Measurements from ENCODE around the gene GADL1. TPM values are rescaled to one million over a fixed set of nuclear protein-coding genes. Genes with fewer than 3 reads are reported as not detected.

The GADL1 gene
- total and polyA plus RNA-seq, 4 donors, result 0.01 to 2.4 (median 0.05) TPM

- WGBS, 2 donors, result 77 to 82% methylated on average over 5 of the region's 5 CpGs
- Histone ChIP-seq H3K36me3 (ENCODE audit: control insufficient read depth in 4 of 4, insufficient read depth in 4 of 4, low read length in 4 of 4) (no peaks in the 10 kb centered on the region), H3K4me1 (ENCODE audit: control insufficient read depth in 5 of 5, insufficient read depth in 5 of 5, low read length in 5 of 5) (peaks cover 0 to 6% (median 0%) of the 10 kb centered on the region in 5 donors), H3K27me3 (ENCODE audit: control insufficient read depth in 3 of 3, insufficient read depth in 3 of 3, low read length in 2 of 3) (no peaks in the 10 kb centered on the region), H3K4me3 (no peak overlapping the region), H3K9ac (ENCODE audit: insufficient read depth in 1 of 2, low read length in 2 of 2) (no peak overlapping the region), H3K9me3 (ENCODE audit: control insufficient read depth in 4 of 4, insufficient read depth in 3 of 4, low read length in 3 of 4) (no peaks in the 10 kb centered on the region), H3K27ac (ENCODE audit: low read depth in 1 of 2, low read length in 1 of 2) (no peak overlapping the region)
- TF ChIP-seq, protein P1, sequence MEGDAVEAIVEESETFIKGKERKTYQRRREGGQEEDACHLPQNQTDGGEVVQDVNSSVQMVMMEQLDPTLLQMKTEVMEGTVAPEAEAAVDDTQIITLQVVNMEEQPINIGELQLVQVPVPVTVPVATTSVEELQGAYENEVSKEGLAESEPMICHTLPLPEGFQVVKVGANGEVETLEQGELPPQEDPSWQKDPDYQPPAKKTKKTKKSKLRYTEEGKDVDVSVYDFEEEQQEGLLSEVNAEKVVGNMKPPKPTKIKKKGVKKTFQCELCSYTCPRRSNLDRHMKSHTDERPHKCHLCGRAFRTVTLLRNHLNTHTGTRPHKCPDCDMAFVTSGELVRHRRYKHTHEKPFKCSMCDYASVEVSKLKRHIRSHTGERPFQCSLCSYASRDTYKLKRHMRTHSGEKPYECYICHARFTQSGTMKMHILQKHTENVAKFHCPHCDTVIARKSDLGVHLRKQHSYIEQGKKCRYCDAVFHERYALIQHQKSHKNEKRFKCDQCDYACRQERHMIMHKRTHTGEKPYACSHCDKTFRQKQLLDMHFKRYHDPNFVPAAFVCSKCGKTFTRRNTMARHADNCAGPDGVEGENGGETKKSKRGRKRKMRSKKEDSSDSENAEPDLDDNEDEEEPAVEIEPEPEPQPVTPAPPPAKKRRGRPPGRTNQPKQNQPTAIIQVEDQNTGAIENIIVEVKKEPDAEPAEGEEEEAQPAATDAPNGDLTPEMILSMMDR (IDR thresholded peaks at IDR 0.05; ENCODE audit: control extremely low read depth, extremely low read depth), result no peak
- DNase-seq (peak in 2 of 3 donors; percentile 15 to 44), ATAC-seq (ENCODE audit: insufficient read depth, low FRiP score) (no peak)
Observed at GRCh38 chr3:30720586-30721313, 173.7 kb downstream of the GADL1 start.

GRCh38 chr3:30719536-30719935 is 174.9 kb downstream of the GADL1 start:
- H3K27ac ChIP-seq (ENCODE audit: low read depth in 1 of 2, low read length in 1 of 2), result no peak overlapping the region
- no peak overlapping the region for H3K4me3 ChIP-seq
- H3K27me3 ChIP-seq (ENCODE audit: control insufficient read depth in 3 of 3, insufficient read depth in 3 of 3, low read length in 2 of 3), result no peaks in the 10 kb centered on the region
- H3K9me3 ChIP-seq (ENCODE audit: control insufficient read depth in 4 of 4, insufficient read depth in 3 of 4, low read length in 3 of 4), result no peaks in the 10 kb centered on the region
- H3K36me3 ChIP-seq (ENCODE audit: control insufficient read depth in 4 of 4, insufficient read depth in 4 of 4, low read length in 4 of 4), result no peaks in the 10 kb centered on the region
- TF ChIP-seq, protein P1 (IDR thresholded peaks at IDR 0.05; ENCODE audit: control extremely low read depth, extremely low read depth), result no peak
- ATAC-seq (ENCODE audit: insufficient read depth, low FRiP score) (no peak), DNase-seq (no peak)
- peaks cover 0 to 6% (median 0%) of the 10 kb centered on the region in 5 donors for H3K4me1 ChIP-seq (ENCODE audit: control insufficient read depth in 5 of 5, insufficient read depth in 5 of 5, low read length in 5 of 5)
- WGBS, 2 donors, result 97 to 98% methylated on average over 3 of the region's 3 CpGs
- no peak overlapping the region for H3K9ac ChIP-seq (ENCODE audit: insufficient read depth in 1 of 2, low read length in 2 of 2)

DNA sequence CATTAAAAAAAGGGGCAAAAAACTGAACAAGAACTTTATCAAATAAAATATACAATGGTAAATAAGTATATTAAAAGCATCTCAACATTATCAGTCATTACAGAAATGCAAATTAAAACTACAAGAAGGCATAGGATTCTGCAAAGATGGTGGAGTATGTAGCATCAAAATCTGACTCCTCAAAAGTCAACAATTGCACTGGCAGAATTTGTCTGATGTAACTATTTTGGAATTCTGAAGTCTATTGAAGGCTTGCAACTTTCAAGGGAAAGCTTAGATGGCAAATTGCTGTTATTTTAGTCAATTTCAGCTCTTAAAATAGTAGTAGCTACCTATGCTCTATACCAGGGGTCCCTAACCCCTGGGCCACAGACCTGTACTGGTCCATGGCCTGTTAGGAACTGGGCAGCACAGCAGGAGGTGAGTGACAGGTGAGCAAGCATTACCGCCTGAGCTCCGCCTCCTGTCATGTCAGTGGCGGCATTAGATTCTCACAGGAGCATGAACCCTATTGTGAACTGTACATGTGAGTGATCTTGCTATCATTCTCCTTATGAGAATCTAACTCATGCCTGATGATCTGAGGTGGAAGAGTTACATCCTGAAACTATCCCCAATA is 180.5 kb downstream of the GADL1 start:
- H3K4me3 ChIP-seq, result no peak overlapping the region
- peaks cover 0 to 1% (median 0%) of the 10 kb centered on the region in 4 donors for H3K9me3 ChIP-seq (ENCODE audit: control insufficient read depth in 4 of 4, insufficient read depth in 3 of 4, low read length in 3 of 4)
- H3K27ac ChIP-seq (ENCODE audit: low read depth in 1 of 2, low read length in 1 of 2), result no peak overlapping the region
- no peak overlapping the region for H3K9ac ChIP-seq (ENCODE audit: insufficient read depth in 1 of 2, low read length in 2 of 2)
- TF ChIP-seq, protein P1 (IDR thresholded peaks at IDR 0.05; ENCODE audit: control extremely low read depth, extremely low read depth), result no peak
- ATAC-seq (ENCODE audit: insufficient read depth, low FRiP score), result no peak
- H3K36me3 ChIP-seq (ENCODE audit: control insufficient read depth in 4 of 4, insufficient read depth in 4 of 4, low read length in 4 of 4), result no peaks in the 10 kb centered on the region
- WGBS, 2 donors, result 95 to 98% methylated on average over 3 of the region's 3 CpGs
- no peak for DNase-seq
- no peaks in the 10 kb centered on the region for H3K27me3 ChIP-seq (ENCODE audit: control insufficient read depth in 3 of 3, insufficient read depth in 3 of 3, low read length in 2 of 3)
- H3K4me1 ChIP-seq (ENCODE audit: control insufficient read depth in 5 of 5, insufficient read depth in 5 of 5, low read length in 5 of 5), result no peaks in the 10 kb centered on the region

All from lung (tissue), 12 donors.